T-helper 2 cell treated with Interferon-gamma antibody and Interleukin-4, amounts not matched to agents 5 μg/mL and 100 μg/mL, for 36 hours (primary cell): ENCODE results near the gene RAB4A.

Experiments
- DNase-seq: peaks from one replicate; pipeline ENCODE4 v3.0.0; 2021; ENCODE audit warnings: low spot score
- H3K27ac Mint-ChIP-seq: one replicate; pipeline ENCODE4 v1.8.0; 2021; ENCODE audit warnings: mild to moderate bottlenecking, mixed read lengths
- H3K27me3 Mint-ChIP-seq: one replicate; pipeline ENCODE4 v1.8.0; 2021; ENCODE audit warnings: low read depth, mixed read lengths
- H3K36me3 Mint-ChIP-seq: one replicate; pipeline ENCODE4 v1.8.0; 2021; ENCODE audit warnings: low read depth, mixed read lengths
- H3K4me1 Mint-ChIP-seq: one replicate; pipeline ENCODE4 v1.8.0; 2021; ENCODE audit warnings: low read depth, mixed read lengths
- H3K4me3 Mint-ChIP-seq: one replicate; pipeline ENCODE4 v1.8.0; 2022; ENCODE audit warnings: mild to moderate bottlenecking, moderate library complexity, mixed read lengths
- H3K9me3 Mint-ChIP-seq: one replicate; pipeline ENCODE4 v1.8.0; 2021; ENCODE audit warnings: mixed read lengths

Gene RAB4A

DNA sequence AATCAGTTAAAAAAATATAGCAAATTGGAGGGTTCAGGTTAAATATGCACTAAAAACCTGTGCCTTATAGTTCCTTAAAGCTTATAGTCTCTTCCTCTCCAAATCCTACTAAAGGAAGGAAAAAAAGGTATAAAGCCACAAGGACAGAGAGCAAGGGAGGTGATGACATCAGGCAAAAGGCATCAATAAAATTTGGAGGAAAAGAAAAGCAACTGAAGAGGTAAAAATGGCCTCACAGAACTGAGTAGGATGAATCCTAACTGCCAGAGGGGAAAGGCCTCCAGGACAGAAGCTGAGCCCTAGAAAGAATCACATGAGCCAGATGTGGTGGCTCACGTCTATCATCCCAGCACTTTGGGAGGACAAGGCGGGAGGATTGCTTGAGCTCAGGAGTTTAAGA lies 63.8 kb downstream of the RAB4A start:
- H3K27ac Mint-ChIP-seq: no peak overlapping the region
- H3K27me3 Mint-ChIP-seq: no peaks in the 10 kb centered on the region
- H3K4me3 Mint-ChIP-seq: no peak overlapping the region
- DNase-seq: no peak
- H3K4me1 Mint-ChIP-seq: peaks cover 28% of the 10 kb centered on the region
- peaks cover 8% of the 10 kb centered on the region for H3K9me3 Mint-ChIP-seq
- peaks cover 35% of the 10 kb centered on the region for H3K36me3 Mint-ChIP-seq

DNA sequence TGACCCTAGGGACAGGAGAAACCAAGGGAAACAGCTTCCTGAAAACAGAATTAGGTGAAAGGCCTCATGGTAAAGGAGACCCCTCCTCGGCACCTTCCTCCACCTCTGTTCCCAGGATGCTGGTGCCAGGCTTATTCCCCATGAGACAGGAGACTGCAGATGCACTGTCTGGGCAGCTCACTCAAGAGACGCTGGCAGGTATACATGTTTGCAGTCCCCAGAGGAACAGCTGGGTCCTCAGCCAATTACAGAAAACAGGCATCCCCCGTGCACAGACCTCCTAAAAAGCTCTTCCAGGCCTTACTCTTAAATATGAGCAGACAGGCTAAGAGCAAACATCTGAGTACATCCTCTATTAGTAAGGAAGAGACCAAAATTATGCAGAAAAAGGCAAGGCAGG lies 65.4 kb downstream of the RAB4A start:
- Mint-ChIP-seq H3K36me3 (peaks cover 35% of the 10 kb centered on the region), H3K9me3 (peaks cover 8% of the 10 kb centered on the region), H3K4me3 (no peak overlapping the region), H3K27ac (no peak overlapping the region), H3K4me1 (peaks cover 40% of the 10 kb centered on the region), H3K27me3 (no peaks in the 10 kb centered on the region)
- no peak for DNase-seq

DNA sequence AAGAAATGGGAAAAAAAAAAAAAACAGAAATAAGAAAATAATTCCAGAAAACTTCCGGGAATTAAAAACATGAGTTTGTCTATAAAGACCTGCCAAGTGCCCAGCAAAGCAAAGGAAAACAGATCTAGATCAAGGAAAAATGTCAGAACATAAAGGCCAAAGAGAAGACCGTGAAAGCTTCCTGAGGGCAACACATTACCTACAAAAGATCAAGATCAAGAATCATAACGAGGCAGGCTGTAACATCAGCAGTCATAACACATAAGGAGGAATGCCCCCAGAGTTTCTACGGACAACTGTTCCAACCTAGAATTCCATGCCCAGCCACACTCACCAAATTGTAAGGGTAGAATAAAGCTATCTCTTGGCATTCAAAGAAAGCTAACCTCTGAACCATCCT lies 68.2 kb downstream of the RAB4A start:
- Mint-ChIP-seq H3K4me1 (peaks cover 48% of the 10 kb centered on the region), H3K9me3 (peaks cover 8% of the 10 kb centered on the region), H3K4me3 (peak overlapping the region; percentile 35), H3K36me3 (peaks cover 32% of the 10 kb centered on the region), H3K27ac (peak overlapping the region; percentile 5), H3K27me3 (peaks cover 2% of the 10 kb centered on the region)
- DNase-seq: no peak

- Mint-ChIP-seq H3K4me1 (peaks cover 48% of the 10 kb centered on the region), H3K9me3 (peaks cover 5% of the 10 kb centered on the region), H3K4me3 (peak overlapping the region; percentile 35), H3K27me3 (peaks cover 5% of the 10 kb centered on the region), H3K27ac (peak overlapping the region; percentile 5), H3K36me3 (peaks cover 29% of the 10 kb centered on the region)
- DNase-seq: peak; percentile 19
Measured at GRCh38 chr1:229339520-229339919, 68.6 kb downstream of the RAB4A start.

GRCh38 chr1:229340496-229340895 lies 69.6 kb downstream of the RAB4A start:
- Mint-ChIP-seq H3K36me3 (peaks cover 20% of the 10 kb centered on the region), H3K27me3 (peaks cover 9% of the 10 kb centered on the region), H3K27ac (peak overlapping the region; percentile 1), H3K9me3 (peaks cover 8% of the 10 kb centered on the region), H3K4me3 (peak overlapping the region; percentile 96), H3K4me1 (peaks cover 48% of the 10 kb centered on the region)
- no peak for DNase-seq

- peaks cover 16% of the 10 kb centered on the region for H3K27me3 Mint-ChIP-seq
- H3K4me1 Mint-ChIP-seq: peaks cover 44% of the 10 kb centered on the region
- H3K36me3 Mint-ChIP-seq: peaks cover 19% of the 10 kb centered on the region
- H3K4me3 Mint-ChIP-seq: peak overlapping the region; percentile 96
- H3K27ac Mint-ChIP-seq: peak overlapping the region; percentile 88
- peak; percentile 84 for DNase-seq
- H3K9me3 Mint-ChIP-seq: peaks cover 8% of the 10 kb centered on the region
Measured at GRCh38 chr1:229341774-229342655, 71.1 kb downstream of the RAB4A start.

GRCh38 chr1:229342656-229343569 lies 72.0 kb downstream of the RAB4A start, which contains the start of gene CCSAP:
Gene CCSAP (minus strand): TSS chr1:229343047. CDS start chr1:229342465, 582 bp downstream.
- peak within 1 kb of the TSS; percentile 96 for H3K4me3 Mint-ChIP-seq
- peaks cover 19% of the 10 kb centered on the region for H3K36me3 Mint-ChIP-seq
- DNase-seq: peak; percentile 61
- peaks cover 20% of the 10 kb centered on the region for H3K27me3 Mint-ChIP-seq
- peaks cover 8% of the 10 kb centered on the region for H3K9me3 Mint-ChIP-seq
- H3K27ac Mint-ChIP-seq: peak within 1 kb of the TSS; percentile 88
- H3K4me1 Mint-ChIP-seq: peaks cover 38% of the 10 kb centered on the region

DNA sequence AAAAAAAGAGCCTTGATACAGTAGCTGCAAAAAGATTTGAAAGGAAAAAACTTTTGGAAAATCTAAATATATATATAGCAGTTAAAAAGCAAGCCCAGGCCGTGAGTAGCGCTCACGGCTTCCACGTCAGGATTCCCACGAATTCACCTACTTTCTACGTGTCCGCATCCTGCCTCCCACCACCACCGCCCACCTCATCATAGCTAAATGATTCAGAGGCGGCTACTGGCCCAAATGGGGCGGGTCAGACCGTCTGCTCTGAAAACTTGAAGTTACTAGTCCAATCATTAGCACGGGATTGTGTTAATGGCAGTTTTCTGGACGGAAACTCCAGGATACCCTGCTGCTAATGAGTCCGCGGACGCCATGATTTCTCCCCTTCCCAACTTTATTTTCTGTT lies 73.2 kb downstream of the RAB4A start:
- Mint-ChIP-seq H3K4me3 (no peak overlapping the region), H3K36me3 (peaks cover 9% of the 10 kb centered on the region), H3K4me1 (peaks cover 25% of the 10 kb centered on the region), H3K27ac (no peak overlapping the region), H3K27me3 (peaks cover 20% of the 10 kb centered on the region), H3K9me3 (peaks cover 8% of the 10 kb centered on the region)
- no peak for DNase-seq

DNA sequence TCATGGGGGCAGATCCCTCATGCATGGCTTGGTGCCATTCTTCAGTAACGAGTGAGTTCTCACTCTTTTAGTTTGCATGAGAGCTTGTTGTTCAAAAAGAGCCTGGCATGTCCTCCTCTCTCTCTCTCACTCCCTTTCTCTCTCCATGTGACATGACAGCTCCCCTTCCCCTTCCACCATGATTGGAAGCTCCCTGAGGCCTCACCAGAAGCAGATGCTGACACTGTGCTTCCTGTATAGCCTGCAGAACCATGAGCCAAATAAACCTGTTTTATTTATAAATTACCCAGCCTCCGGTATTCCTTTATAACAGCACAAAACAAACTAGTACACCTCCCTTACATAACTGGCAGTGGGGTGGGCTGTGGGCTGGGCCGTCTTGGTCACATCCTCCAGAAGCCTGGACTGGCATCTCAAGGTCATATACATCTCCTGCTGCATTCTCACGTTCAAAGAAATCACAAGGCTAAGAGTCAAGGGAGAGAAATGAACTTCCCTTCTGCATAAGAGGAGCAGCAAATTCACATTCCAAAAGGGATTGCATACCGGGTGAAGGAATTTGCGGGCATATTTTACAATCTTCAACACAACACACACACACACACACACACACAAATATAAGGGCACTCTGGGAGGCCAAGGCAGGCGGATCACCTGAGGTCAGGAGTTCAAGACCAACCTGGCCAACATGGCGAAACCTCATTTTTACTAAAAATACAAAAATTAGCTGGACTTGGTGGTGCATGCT lies 74.2 kb downstream of the RAB4A start:
- H3K4me3 Mint-ChIP-seq: no peak overlapping the region
- peaks cover 8% of the 10 kb centered on the region for H3K9me3 Mint-ChIP-seq
- DNase-seq: no peak
- no peak overlapping the region for H3K27ac Mint-ChIP-seq
- H3K4me1 Mint-ChIP-seq: peaks cover 16% of the 10 kb centered on the region
- H3K27me3 Mint-ChIP-seq: peaks cover 25% of the 10 kb centered on the region
- peaks cover 2% of the 10 kb centered on the region for H3K36me3 Mint-ChIP-seq

DNA sequence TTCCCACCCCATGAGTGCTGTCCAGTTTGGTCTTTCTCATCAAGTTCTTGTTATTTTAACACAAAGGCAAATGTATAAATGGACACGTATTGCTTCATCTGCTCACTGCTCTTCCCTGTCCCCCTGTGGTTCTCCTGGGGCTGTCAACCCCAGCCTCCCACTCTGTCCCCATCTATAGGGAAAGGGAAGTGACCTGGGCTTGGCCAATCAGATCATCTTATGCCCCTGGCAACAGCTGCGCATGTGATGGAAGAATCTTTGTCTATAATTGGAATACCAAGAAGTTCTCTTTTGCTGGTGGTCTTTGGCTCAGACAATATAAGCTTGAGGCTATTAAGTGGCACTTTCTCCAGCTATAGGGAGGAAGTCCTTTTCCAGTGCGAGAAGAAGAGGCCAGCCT lies 76.6 kb downstream of the RAB4A start:
- no peak overlapping the region for H3K4me3 Mint-ChIP-seq
- peaks cover 35% of the 10 kb centered on the region for H3K27me3 Mint-ChIP-seq
- peaks cover 8% of the 10 kb centered on the region for H3K9me3 Mint-ChIP-seq
- no peaks in the 10 kb centered on the region for H3K36me3 Mint-ChIP-seq
- H3K4me1 Mint-ChIP-seq: peaks cover 4% of the 10 kb centered on the region
- no peak for DNase-seq
- no peak overlapping the region for H3K27ac Mint-ChIP-seq

DNA sequence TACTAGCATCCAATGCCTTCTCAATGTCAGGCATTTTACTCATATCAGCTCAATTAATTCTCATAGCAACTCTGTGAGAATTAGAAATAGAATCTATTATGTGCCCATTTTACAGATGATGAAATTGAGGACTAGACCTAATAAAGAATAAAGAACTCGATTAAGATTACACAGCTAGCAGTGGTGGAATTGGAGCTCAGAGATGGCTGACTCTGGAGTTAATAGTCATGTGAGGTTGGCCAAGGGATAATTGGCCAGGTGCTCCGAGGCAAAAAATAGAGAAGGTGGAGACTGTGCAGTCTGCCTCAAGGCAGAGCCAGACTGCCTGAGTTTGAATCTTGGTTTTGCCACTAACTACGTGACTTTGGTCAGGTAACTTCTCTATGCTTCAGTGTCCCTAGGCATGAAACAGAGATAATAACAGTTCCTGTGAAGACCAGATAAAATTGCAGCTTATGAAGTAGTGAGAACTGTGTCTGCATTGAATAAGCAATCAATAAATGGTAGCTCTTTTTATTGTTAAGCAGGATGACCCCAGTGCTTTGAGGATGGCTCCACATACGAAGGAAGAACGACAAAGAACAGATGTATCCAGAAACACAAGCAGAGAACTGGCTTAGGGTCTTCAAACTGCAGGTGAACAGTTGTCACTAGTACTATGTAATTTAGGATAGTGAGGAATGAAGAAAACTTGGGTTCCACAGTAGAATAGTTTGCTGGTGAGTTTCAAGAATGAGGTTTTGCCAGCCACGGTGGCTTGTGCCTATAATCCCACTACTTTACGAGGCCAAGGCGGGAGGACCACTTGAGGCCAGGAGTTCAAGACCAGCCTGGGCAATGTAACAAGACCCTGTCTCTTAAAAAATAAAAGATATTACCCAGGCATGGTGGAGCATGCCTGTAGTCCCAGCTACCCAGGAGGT lies 78.8 kb downstream of the RAB4A start:
- Mint-ChIP-seq H3K9me3 (peaks cover 12% of the 10 kb centered on the region), H3K36me3 (no peaks in the 10 kb centered on the region)

GRCh38 chr1:229352975-229353374 lies 82.1 kb downstream of the RAB4A start:
- H3K27ac Mint-ChIP-seq: no peak overlapping the region
- H3K4me3 Mint-ChIP-seq: no peak overlapping the region
- peaks cover under 1% of the 10 kb centered on the region for H3K4me1 Mint-ChIP-seq
- H3K27me3 Mint-ChIP-seq: peaks cover 56% of the 10 kb centered on the region
- no peaks in the 10 kb centered on the region for H3K36me3 Mint-ChIP-seq
- H3K9me3 Mint-ChIP-seq: peaks cover 10% of the 10 kb centered on the region
- DNase-seq: no peak

More for the DNA sequence above, 78.8 kb downstream of the RAB4A start:
- Mint-ChIP-seq H3K4me1 (no peaks in the 10 kb centered on the region), H3K27ac (no peak overlapping the region), H3K4me3 (no peak overlapping the region), H3K27me3 (peaks cover 39% of the 10 kb centered on the region)
- no peak for DNase-seq
